Left lung (tissue), 10 donors: ENCODE results near the gene SFI1. TPM values are rescaled to one million over a fixed set of nuclear protein-coding genes. Genes with fewer than 3 reads are reported as not detected.

ENCODE experiments used
- ATAC-seq: fragments of 200-7000 bp; cut with Tn5 transposase; one replicate; pipeline ENCODE4 v1.9.1; 2020; ENCODE audit warnings: moderate library complexity
- DNase-seq, 4 donors: peaks; one replicate each; pipeline ENCODE4 v3.0.0-alpha.2; 2013 to 2020
- H3K27ac ChIP-seq, 2 donors: fragments of 200-600 bp; sonication (generic) in 1 of 2; one replicate each; pipeline versions ENCODE4 v1.5.0 to v1.8.0; 2020 to 2021
- H3K27me3 ChIP-seq, 2 donors: fragments of 200-600 bp; sonication (generic) in 1 of 2; one replicate each; pipeline versions ENCODE4 v1.5.0 to v1.8.0; 2020 to 2021
- H3K36me3 ChIP-seq, 2 donors: fragments of 200-600 bp; sonication (generic) in 1 of 2; one replicate each; pipeline versions ENCODE4 v1.5.0 to v1.8.0; 2020 to 2021
- H3K4me1 ChIP-seq, 2 donors: fragments of 200-600 bp; one replicate each; pipeline ENCODE4 v1.8.0; 2021
- H3K4me3 ChIP-seq, 2 donors: fragments of 200-600 bp; sonication (generic) in 1 of 2; one replicate each; pipeline versions ENCODE4 v1.5.0 to v1.8.0; 2020 to 2021; ENCODE audit warnings: mild to moderate bottlenecking in 1 of 2
- H3K9me3 ChIP-seq, 2 donors: fragments of 200-600 bp; sonication (generic) in 1 of 2; one replicate each; pipeline versions ENCODE4 v1.5.0 to v1.8.0; 2020 to 2021
- intact Hi-C, 2 donors: fragments of 100-400 bp; cut with DNase I; formaldehyde crosslinking; loops; one replicate each; pipeline versions ENCODE4 v1.11.2 to v1.14.2; 2022
- polyA plus RNA-seq, 6 donors: library from polyadenylated mRNA; unstranded; fragments of 120-200 nt; gene quantifications; one replicate each; pipeline ENCODE4 v1.2.1, GENCODE V29; 2013; ENCODE audit not compliant: insufficient read length in 6 of 6
- total RNA-seq, 2 donors: library from RNA; stranded (reverse); fragmentation: NEBNext Ultra II Directional; extraction: Animal tissue kit (Norgen Biotek cat#: 25700); gene quantifications; one replicate each; pipeline ENCODE4 v1.2.1, GENCODE V29; 2021
- TF ChIP-seq, protein P1 (sequence below), 2 donors: fragments of 200-600 bp; sonication (generic) in 1 of 2; IDR thresholded peaks; one replicate each; pipeline versions ENCODE4 v1.5.0 to v1.8.0; 2021; ENCODE audit warnings: antibody characterized with exemption in 2 of 2
- donor health status: DM: no; HTN: yes; CAD: no.
- donor health status: DM: no; HTN: no; CAD: no.

The SFI1 gene
- total and polyA plus RNA-seq, 8 donors: 27.6 to 40.7 (median 35.2) TPM

DNA sequence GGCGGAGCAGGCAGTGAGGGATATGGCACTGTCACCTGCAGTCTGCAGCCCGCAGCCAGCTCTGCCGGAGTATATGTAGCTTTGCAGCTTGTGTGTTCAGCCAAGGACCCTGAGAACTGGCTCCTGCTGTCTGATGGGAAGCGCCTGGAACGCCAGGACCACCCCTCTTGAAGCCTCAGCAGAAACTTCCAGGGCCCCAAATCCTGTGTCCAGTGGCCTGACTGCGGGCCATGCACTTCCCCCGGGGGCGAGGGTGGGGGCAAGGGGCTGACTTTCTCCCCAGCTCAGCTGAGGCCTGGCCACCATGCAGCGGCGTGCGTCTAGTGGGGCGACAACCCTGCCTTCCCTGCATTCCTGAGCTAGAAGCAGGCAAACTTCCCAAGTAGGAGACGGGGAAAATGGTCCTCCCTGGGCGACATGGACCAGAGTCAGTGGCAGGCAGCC is 133.4 kb downstream of the SFI1 start:
- intact Hi-C loops: loop anchor here in 1 of 2 donors (5.0 kb wide), 1 partner anchor 72 kb away; no protein-coding TSS in a partner anchor
- Histone ChIP-seq H3K36me3 (peaks cover 0 to 46% of the 10 kb centered on the region in 2 donors), H3K27ac (peak overlapping the region; percentile 89 to 94), H3K4me1 (peaks cover 29 to 89% of the 10 kb centered on the region in 2 donors), H3K9me3 (no peaks in the 10 kb centered on the region), H3K4me3 (peak overlapping the region; percentile 46 to 78), H3K27me3 (no peaks in the 10 kb centered on the region)
- ATAC-seq: no peak
- TF ChIP-seq, protein P1, sequence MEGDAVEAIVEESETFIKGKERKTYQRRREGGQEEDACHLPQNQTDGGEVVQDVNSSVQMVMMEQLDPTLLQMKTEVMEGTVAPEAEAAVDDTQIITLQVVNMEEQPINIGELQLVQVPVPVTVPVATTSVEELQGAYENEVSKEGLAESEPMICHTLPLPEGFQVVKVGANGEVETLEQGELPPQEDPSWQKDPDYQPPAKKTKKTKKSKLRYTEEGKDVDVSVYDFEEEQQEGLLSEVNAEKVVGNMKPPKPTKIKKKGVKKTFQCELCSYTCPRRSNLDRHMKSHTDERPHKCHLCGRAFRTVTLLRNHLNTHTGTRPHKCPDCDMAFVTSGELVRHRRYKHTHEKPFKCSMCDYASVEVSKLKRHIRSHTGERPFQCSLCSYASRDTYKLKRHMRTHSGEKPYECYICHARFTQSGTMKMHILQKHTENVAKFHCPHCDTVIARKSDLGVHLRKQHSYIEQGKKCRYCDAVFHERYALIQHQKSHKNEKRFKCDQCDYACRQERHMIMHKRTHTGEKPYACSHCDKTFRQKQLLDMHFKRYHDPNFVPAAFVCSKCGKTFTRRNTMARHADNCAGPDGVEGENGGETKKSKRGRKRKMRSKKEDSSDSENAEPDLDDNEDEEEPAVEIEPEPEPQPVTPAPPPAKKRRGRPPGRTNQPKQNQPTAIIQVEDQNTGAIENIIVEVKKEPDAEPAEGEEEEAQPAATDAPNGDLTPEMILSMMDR (IDR thresholded peaks at IDR 0.05): no peak
- peak in 1 of 4 donors; percentile 75 for DNase-seq

DNA sequence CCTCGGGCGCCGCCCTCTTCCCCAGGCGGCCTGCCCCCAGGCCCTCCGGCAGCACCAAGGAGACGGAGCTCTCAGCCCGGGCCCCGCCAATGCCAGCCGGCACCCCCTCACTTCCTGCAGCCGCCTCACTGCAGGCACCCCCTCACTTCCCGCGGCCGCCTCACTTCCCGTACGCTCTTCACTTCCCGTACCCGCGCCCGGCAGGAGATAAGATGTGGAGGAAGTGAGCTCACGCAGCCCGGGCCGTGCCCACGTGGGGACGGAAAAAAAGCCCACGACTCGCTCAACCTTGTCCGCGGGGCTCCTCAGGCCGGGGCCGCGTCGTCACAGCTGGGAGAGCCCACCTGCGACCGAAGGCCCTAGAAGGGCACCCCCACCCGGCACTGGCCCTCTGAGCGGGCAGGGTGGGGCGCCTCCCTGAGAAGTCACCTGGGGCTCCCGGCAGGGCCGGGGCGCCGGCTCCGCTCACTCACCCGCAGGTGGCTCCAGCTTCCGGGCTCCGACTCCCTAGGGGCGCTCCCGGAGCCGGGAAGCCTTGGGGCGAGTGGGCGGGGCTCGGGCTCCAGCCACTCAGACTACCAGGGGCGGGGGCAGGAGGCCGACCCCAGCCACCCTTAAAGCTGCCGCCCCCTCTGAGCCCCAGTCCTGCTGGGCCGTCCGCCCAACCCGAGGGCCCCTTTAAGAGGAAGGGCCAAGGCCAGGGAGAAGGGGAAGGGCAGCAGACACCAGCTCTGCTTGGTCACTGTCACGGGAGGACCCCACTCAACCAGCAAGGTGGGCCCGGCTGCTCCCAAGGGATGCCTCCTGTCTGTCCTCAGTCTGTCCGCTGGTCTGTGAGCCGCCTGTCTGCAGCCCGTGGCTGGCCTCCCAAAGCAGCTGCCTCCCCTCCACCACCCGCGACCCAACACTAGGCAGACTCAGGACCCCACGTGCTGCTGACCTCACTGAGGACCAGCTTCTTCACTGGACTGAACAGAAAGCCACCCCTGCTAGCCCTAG is 134.3 kb downstream of the SFI1 start:
- intact Hi-C loops: loop anchor here in 1 of 2 donors (5.0 kb wide), 1 partner anchor 73 kb away; no protein-coding TSS in a partner anchor
- DNase-seq (peak; percentile 57 to 96 (median 83)), ATAC-seq (peak; percentile 75)
- H3K27ac ChIP-seq: peak overlapping the region; percentile 89 to 94
- peaks cover 0 to 37% of the 10 kb centered on the region in 2 donors for H3K36me3 ChIP-seq
- TF ChIP-seq, protein P1 (IDR thresholded peaks at IDR 0.05): no peak
- peaks cover 29 to 89% of the 10 kb centered on the region in 2 donors for H3K4me1 ChIP-seq
- no peaks in the 10 kb centered on the region for H3K9me3 ChIP-seq
- no peaks in the 10 kb centered on the region for H3K27me3 ChIP-seq
- peak overlapping the region; percentile 46 to 78 for H3K4me3 ChIP-seq

DNA sequence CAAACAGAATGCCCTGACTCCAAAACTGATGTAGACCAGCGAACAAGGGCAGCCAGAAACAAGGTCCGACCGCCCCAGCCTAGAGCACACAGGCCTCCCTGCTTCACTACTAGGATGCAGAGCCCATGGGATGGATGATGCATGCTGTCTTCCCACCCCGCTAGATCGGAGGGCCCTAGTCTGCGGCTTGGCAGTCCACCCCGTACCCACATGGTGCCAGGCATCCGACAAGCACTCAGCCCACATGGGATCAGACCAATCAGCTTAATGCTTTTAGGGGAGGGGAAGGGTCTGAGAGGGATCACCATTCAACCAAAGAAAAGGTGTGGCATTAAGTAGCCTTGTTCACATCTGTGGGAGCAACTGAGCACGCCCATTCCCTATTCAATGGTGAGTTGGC is 135.1 kb downstream of the SFI1 start:
- H3K4me1 ChIP-seq: peaks cover 22 to 89% of the 10 kb centered on the region in 2 donors
- DNase-seq (peak in 1 of 4 donors; percentile 50), ATAC-seq (no peak)
- TF ChIP-seq, protein P1 (IDR thresholded peaks at IDR 0.05): no peak
- intact Hi-C loops: loop anchor here in 1 of 2 donors (5.0 kb wide), 1 partner anchor 74 kb away; no protein-coding TSS in a partner anchor
- H3K9me3 ChIP-seq: no peaks in the 10 kb centered on the region
- no peaks in the 10 kb centered on the region for H3K27me3 ChIP-seq
- H3K36me3 ChIP-seq: peaks cover 0 to 29% of the 10 kb centered on the region in 2 donors
- peak overlapping the region; percentile 89 to 94 for H3K27ac ChIP-seq
- peak overlapping the region in 1 of 2 donors; percentile 78 for H3K4me3 ChIP-seq

DNA sequence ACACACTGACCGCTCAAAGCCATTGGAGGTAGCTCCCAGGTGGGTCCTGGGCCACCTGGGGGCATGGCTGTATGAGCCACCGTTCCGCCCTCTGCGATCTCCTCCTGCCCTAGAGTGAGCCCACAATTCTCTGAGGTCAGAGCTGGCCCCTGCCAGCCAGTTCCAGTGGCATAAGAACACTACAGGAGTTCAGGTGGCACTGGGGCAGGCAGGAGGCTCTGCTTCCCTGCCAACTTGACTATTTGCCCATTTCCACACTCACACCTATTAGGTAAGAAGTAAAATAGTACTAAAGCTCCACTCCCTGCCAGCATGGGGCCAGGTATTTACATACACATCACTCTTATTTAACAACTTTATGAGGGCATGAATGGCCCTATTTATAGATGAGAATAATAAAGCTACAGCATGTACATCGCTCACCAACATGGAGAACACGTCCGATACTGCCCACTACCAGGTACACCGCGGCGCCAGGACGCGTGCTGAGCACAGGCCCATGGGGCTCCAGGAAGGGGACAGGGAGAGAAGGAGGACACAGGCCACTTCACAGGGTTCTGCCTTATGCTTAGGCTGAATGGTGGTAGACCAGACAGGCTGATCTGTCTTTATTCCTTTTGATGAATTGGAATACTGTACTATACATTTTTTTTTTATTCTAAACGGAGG is 139.4 kb downstream of the SFI1 start:
- Histone ChIP-seq H3K27ac (peak overlapping the region; percentile 3 to 51), H3K36me3 (no peaks in the 10 kb centered on the region), H3K4me1 (peaks cover 9 to 75% of the 10 kb centered on the region in 2 donors), H3K9me3 (no peaks in the 10 kb centered on the region), H3K4me3 (no peak overlapping the region), H3K27me3 (no peaks in the 10 kb centered on the region)
- ATAC-seq: peak; percentile 51
- DNase-seq: peak in 1 of 4 donors; percentile 73
- intact Hi-C loops: no loop called here
- TF ChIP-seq, protein P1 (IDR thresholded peaks at IDR 0.05): no peak
